ENCODE results near the gene PXDN.

The PXDN gene

DNA sequence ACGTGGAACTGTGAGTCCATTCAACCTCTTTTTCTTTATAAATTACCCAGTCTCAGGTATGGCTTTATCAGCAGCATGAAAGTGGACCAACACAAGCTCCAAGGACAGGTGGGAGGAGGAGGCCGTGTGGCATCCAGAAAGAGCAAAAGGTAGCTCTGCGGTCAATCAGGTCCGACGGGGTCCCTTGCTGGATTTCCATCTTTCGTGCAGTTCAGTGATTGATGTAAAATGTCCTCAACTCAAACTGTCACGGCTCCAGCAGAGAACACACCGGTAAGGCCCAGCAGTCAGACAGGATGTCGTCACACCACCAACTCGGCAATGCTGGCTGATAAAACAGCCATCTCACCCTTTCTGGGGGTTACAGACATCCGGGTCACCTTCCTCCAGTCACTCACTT is 123.3 kb downstream of the PXDN start:
- TF ChIP-seq, protein P1, sequence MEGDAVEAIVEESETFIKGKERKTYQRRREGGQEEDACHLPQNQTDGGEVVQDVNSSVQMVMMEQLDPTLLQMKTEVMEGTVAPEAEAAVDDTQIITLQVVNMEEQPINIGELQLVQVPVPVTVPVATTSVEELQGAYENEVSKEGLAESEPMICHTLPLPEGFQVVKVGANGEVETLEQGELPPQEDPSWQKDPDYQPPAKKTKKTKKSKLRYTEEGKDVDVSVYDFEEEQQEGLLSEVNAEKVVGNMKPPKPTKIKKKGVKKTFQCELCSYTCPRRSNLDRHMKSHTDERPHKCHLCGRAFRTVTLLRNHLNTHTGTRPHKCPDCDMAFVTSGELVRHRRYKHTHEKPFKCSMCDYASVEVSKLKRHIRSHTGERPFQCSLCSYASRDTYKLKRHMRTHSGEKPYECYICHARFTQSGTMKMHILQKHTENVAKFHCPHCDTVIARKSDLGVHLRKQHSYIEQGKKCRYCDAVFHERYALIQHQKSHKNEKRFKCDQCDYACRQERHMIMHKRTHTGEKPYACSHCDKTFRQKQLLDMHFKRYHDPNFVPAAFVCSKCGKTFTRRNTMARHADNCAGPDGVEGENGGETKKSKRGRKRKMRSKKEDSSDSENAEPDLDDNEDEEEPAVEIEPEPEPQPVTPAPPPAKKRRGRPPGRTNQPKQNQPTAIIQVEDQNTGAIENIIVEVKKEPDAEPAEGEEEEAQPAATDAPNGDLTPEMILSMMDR (conservative IDR thresholded peaks at IDR 0.05; ENCODE audit: control insufficient read depth, insufficient read depth, low read depth, low read length): no peak
- H3K4me3 ChIP-seq (ENCODE audit: control insufficient read depth, low read depth, low read length): no peak overlapping the region
- DNase-seq (ENCODE audit: low read depth): no peak

GRCh38 chr2:1620081-1620480 is 124.2 kb downstream of the PXDN start:
- no peak for DNase-seq (ENCODE audit: low read depth)
- H3K4me3 ChIP-seq (ENCODE audit: control insufficient read depth, low read depth, low read length): no peak overlapping the region
- TF ChIP-seq, protein P1 (conservative IDR thresholded peaks at IDR 0.05; ENCODE audit: control insufficient read depth, insufficient read depth, low read depth, low read length): no peak

- TF ChIP-seq, protein P1 (conservative IDR thresholded peaks at IDR 0.05; ENCODE audit: control insufficient read depth, insufficient read depth, low read depth, low read length): no peak
- no peak for DNase-seq (ENCODE audit: low read depth)
- H3K4me3 ChIP-seq (ENCODE audit: control insufficient read depth, low read depth, low read length): no peak overlapping the region
Observed at GRCh38 chr2:1619556-1619955, 124.8 kb downstream of the PXDN start.

DNA sequence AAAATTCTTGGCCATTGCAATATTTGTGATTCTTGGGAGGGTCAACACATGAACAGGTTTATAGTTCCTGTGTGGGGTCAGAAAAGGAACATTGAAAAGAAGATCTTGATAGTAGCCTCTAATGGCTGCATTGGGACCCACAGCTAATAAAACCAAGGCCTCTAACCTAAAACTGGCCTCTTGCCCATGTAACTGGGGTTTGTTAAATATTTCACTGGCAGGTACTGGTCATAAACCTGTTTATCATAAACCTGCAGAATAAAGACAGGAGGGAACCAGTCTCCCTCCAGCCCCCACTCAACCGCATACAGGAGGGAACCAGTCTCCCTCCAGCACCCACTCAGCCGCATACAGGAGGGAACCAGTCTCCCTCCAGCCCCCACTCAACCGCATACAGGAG is 125.3 kb downstream of the PXDN start:
- TF ChIP-seq, protein P1 (conservative IDR thresholded peaks at IDR 0.05; ENCODE audit: control insufficient read depth, insufficient read depth, low read depth, low read length): no peak
- H3K4me3 ChIP-seq (ENCODE audit: control insufficient read depth, low read depth, low read length): no peak overlapping the region
- DNase-seq (ENCODE audit: low read depth): no peak

DNA sequence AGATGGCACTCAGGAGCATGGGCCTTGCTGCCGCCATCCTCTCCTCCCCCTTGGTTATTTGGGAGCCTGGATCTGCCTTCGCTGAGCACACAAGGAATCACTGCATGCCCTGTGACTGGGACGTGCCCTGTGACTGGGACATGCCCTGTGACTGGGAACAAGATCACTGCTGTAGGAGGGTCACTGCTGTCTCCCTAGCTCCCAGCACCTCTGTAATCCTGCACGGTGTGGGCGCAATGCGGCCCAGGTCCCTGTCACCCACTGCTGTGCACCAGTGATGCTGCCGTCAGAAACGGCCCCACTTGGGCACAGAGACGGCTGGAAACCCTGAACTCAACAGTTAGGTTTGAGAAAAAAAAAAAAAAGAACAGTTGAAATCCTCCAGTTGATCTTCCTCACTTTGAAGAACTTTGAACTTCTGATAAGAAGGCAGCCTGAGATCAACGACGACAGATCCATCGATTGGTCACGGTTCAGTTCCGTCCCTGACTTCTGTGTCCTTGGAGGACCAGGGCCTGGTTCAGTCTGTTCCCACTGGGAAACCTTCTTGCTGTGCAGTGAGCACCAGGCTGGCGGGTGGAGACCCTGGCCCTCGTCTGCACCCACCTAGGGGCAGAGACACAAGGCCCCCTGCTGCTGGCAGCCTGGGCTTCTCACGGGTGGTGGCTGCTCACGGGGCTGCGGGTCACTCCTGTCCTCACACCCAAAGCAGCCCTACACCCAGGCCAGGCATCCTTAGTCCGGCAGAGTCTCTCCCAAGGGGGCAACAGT is 125.9 kb downstream of the PXDN start:
- TF ChIP-seq, protein P1 (conservative IDR thresholded peaks at IDR 0.05; ENCODE audit: control insufficient read depth, insufficient read depth, low read depth, low read length): no peak
- DNase-seq (ENCODE audit: low read depth): no peak
- no peak overlapping the region for H3K4me3 ChIP-seq (ENCODE audit: control insufficient read depth, low read depth, low read length)

DNA sequence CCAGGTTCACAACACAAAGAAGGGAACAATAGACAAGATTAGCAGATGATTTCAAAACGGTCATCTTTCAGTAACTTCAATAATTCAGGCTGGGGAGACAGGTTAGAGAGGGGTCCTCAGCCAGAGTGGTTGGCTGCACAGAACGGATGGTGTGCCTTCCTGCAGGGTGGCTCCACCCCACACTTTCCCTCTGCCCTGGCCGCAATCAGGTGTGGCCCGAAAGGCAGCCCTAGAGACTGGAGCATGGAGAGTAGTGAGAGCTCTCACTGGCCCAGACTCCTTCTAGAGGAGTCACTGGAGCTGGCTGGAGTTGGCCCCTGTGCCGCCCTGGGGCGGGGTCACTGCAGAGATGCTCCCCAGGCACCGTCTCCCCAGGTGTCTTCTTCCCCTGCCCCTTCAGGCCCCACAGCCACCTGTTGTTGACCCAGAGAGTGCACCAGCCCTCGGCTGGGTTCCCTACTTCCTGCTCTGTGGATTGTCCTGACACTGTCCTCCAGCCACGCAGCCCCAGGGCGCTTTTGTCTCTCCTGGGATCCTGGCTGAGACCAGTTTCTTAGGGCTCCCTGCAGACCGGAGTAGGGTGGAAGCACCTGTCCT is 126.8 kb downstream of the PXDN start:
- no peak overlapping the region for H3K4me3 ChIP-seq (ENCODE audit: control insufficient read depth, low read depth, low read length)
- no peak for DNase-seq (ENCODE audit: low read depth)
- TF ChIP-seq, protein P1 (conservative IDR thresholded peaks at IDR 0.05; ENCODE audit: control insufficient read depth, insufficient read depth, low read depth, low read length): no peak
